GM19438 (cell line): ENCODE results near the gene EDEM1.

Source experiments
- ATAC-seq: cut with Tn5 transposase; IDR thresholded peaks from one replicate; pipeline ENCODE4 v1.9.1; 2021; ENCODE audit warnings: low read depth; ENCODE audit not compliant: unreplicated experiment

Gene EDEM1

GRCh38 chr3:5264093-5264600, 76.6 kb downstream of the EDEM1 start:
- no peak for ATAC-seq

DNA sequence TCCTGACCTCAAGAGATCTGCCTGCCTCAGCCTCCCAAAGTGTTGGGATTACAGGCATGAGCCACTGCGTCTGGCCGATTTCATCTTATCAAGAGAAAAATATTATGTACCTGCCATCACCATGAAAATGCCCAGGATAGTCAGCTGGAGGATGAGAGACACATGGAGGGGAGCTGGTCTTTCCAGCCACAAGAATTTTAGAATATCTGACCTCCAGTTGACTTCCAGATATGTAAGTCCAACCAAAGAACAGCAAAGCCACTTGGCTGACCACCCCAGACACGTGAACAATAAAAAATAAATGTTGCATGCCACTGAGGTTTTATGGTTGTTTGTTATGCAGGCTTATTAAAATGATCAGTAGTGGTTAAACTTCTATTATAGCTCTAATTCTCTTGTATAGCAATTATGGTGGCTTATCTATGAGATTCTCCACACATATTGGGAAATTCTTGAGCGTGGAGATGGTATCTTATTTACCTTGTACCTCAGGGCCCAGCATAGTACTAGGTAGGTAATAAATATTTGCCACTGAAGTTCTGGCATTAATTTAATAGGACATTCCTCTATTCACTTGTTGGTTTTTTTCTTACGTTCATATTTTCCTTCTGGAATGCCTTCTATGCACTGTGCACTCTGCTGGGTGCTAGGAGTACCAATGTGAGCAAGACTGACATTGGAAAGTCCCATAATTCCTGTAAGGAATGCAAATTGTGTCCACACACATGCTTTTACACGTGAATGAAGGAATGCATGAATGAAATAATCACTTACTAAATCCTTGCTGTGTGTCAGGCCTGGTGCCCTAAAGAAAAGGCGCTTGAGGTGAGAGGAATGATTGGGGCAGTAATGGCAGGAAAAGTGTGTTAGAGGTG, 77.6 kb downstream of the EDEM1 start:
- ATAC-seq, result no peak

- ATAC-seq, result no peak
These were observed 79.7 kb downstream of the EDEM1 start for GRCh38 chr3:5267252-5267651.

- no peak for ATAC-seq
These were observed 80.4 kb downstream of the EDEM1 start for GRCh38 chr3:5267889-5268288.
